CD8-positive, alpha-beta memory T cell (primary cell): Measurements from ENCODE around the gene PPP1R13B. TPM values are rescaled to one million over a fixed set of nuclear protein-coding genes. Genes with fewer than 3 reads are reported as not detected.

Source experiments
- polyA plus RNA-seq: library from polyadenylated mRNA; unstranded; fragments of 300-500 nt; fragmentation: Illumina TruSeq; gene quantifications from one replicate; pipeline ENCODE4 v1.2.3, GENCODE V29; 2021
- total RNA-seq, 2 experiments: library from RNA; stranded (reverse); gene quantifications; one replicate each; pipeline ENCODE4 v1.2.3, GENCODE V29; 2021

PPP1R13B gene
- total and polyA plus RNA-seq, 3 experiments from 2014 or later: 10.4 to 14.4 (median 14.0) TPM

Other genes with a start within 250 kb of the PPP1R13B start
- gene KLC1, start 218.4 kb downstream of the PPP1R13B start, total RNA-seq: 100 to 1,000 TPM; 141 to 143 TPM
- gene KLC1, start 218.4 kb downstream of the PPP1R13B start, polyA plus RNA-seq: 92.0 TPM
- 10 to 100 TPM; 54.4 to 59.9 TPM for gene XRCC3, start 132.1 kb downstream of the PPP1R13B start, total RNA-seq
- gene XRCC3, start 132.1 kb downstream of the PPP1R13B start, polyA plus RNA-seq: 4.4 TPM
- gene ZFYVE21, start 131.8 kb downstream of the PPP1R13B start, total RNA-seq: 10 to 100 TPM; 15.1 to 18.1 TPM
- 15.9 TPM for gene ZFYVE21, start 131.8 kb downstream of the PPP1R13B start, polyA plus RNA-seq
- under 1 TPM; 0.44 to 0.46 TPM for gene TDRD9, start 80.9 kb upstream of the PPP1R13B start, total RNA-seq
- 1.3 TPM for gene TDRD9, start 80.9 kb upstream of the PPP1R13B start, polyA plus RNA-seq
- not detected for gene RD3L, start 95.0 kb upstream of the PPP1R13B start, total RNA-seq
- not detected for gene RD3L, start 95.0 kb upstream of the PPP1R13B start, polyA plus RNA-seq
- not detected for gene ASPG, start 238.1 kb upstream of the PPP1R13B start, total RNA-seq
- not detected for gene ASPG, start 238.1 kb upstream of the PPP1R13B start, polyA plus RNA-seq